Subcutaneous adipose tissue (tissue), 4 donors: ENCODE measurements around the gene RPL10A. TPM values are rescaled to one million over a fixed set of nuclear protein-coding genes. Genes with fewer than 3 reads are reported as not detected.

Source experiments
- total RNA-seq, 4 donors: library from RNA; depleted of rRNA; stranded (reverse); fragments of >200 nt; gene quantifications; one replicate each; pipeline ENCODE4 v1.1.0, GENCODE V29; 2016
- TF ChIP-seq, protein P1 (sequence below): fragments of 450-650 bp; IDR thresholded peaks from one replicate; pipeline ENCODE4 v1.5.1; 2016; ENCODE audit warnings: low read depth, mild to moderate bottlenecking, control low read depth, antibody characterized with exemption, moderate library complexity

RPL10A gene
- total RNA-seq, 4 donors from 2014 or later, result 985 to 1,194 (median 1,120) TPM

DNA sequence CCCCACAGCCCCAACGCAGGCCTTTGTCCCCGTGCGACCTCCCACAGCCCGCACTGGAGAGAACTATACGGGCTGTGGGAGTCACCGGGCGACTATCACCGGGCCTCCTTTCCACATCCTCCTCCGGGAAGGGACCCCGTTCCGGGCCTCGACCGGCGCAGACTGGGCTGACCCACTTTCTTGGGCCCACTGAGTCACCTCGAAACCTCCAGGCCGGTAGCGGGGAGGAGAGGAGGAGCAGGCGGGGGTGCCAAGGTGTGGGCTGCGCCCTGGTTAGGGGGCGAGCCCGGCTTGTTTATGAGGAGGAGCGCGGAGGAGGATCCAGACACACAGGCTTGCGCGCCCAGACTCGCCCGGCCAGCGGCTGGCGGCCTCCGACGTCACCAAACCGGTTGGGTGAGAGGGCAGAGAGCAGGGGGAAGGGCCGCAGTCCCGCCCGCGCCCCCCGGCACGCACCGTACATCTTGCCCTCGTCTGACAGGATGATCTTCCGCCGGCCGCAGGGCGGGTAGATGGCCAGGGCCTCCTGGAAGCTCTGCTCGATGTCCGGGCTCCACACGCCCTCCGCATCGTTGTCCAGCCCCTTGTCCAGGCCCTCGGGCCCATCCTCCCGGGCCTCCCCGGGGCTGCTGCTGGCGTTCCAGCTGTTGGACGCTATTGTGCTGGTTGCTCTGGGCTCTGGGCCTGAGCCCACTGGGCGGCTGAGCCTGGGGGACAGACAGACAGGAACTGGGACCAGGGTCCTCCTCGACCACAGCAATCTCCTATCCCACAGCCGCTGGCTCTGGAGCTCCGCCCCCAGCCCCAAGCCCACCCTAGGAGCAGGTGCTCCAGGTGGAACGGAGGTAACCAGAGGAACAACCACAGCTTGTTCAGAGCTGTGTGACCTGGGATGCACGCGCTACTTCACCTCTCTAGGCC is 18.1 kb downstream of the RPL10A start:
- TF ChIP-seq, protein P1, sequence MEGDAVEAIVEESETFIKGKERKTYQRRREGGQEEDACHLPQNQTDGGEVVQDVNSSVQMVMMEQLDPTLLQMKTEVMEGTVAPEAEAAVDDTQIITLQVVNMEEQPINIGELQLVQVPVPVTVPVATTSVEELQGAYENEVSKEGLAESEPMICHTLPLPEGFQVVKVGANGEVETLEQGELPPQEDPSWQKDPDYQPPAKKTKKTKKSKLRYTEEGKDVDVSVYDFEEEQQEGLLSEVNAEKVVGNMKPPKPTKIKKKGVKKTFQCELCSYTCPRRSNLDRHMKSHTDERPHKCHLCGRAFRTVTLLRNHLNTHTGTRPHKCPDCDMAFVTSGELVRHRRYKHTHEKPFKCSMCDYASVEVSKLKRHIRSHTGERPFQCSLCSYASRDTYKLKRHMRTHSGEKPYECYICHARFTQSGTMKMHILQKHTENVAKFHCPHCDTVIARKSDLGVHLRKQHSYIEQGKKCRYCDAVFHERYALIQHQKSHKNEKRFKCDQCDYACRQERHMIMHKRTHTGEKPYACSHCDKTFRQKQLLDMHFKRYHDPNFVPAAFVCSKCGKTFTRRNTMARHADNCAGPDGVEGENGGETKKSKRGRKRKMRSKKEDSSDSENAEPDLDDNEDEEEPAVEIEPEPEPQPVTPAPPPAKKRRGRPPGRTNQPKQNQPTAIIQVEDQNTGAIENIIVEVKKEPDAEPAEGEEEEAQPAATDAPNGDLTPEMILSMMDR, result no peak

DNA sequence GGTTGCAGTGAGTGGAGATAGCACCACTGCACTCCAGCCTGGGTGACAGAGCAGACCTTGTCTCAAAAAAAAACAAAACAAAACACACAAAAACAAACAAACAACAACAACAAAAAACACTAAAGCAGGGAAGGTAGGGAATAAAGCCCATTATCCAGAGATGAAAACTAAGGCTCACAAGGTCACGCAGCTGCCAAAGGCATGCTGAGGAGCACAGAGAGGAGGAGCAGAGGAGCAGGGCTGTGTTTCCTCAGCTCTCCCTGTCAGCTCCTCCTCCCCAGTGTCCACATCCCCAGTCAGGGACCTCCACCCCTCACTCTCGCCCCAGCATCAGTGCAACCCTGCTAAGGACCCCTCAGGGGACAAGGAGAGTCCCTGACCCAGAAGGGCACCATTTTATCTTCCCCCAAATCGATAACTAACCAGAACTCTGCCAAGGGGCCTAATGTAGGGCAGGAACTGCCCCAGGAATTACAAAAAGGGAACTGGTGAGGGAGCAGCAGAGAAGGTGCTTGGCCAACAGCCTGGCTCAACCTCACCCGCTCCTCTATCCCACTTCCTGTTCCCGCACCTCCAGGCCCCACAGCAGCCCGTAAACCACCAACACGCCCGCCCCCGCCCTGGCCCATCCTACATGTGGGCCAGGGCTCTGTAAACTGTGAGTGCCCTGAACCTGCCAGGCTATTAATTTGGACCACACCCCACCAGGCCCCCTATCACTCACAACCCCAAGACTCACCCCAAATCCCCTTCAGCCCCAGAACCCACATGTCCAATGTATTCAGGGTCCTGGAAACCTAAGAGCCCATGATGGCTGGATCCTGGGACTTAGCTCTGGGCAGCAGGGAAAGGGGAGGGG is 19.7 kb downstream of the RPL10A start:
- TF ChIP-seq, protein P1, result no peak

DNA sequence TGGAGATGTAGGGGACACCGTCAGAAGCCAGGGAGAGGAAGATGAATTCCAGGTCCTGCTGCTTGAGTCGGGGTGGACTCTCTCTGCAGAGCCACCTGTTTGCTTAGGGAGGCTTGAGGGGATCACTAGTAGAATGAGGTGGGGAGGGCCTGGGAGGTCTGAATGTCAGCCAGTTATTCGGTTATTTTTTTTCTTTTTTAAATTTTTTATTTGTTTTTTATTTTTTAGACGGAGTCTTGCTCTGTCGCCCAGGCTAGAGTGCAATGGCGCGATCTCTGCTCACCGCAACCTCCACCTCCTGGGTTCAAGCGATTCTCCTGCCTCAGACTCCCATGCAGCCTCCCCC is 20.3 kb downstream of the RPL10A start:
- TF ChIP-seq, protein P1, result no peak

DNA sequence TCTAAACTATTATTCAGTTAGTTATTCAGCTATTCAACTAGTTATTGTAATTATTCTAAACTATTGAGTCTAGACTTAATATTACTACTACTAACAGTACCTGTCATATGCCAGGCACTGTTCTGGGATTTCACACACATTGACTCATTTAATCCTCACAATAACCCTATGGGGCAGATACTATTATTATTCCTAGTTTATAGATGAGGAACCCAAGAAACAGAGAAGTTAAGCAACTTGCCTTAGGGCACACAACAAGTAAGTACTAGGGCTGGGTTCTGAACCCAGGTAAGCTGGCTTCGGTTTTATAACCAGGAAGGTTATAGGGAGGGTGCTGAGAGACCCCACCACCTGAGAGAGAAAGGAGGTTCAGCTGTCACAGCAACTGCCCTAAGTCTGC is 20.9 kb downstream of the RPL10A start:
- TF ChIP-seq, protein P1, result no peak

DNA sequence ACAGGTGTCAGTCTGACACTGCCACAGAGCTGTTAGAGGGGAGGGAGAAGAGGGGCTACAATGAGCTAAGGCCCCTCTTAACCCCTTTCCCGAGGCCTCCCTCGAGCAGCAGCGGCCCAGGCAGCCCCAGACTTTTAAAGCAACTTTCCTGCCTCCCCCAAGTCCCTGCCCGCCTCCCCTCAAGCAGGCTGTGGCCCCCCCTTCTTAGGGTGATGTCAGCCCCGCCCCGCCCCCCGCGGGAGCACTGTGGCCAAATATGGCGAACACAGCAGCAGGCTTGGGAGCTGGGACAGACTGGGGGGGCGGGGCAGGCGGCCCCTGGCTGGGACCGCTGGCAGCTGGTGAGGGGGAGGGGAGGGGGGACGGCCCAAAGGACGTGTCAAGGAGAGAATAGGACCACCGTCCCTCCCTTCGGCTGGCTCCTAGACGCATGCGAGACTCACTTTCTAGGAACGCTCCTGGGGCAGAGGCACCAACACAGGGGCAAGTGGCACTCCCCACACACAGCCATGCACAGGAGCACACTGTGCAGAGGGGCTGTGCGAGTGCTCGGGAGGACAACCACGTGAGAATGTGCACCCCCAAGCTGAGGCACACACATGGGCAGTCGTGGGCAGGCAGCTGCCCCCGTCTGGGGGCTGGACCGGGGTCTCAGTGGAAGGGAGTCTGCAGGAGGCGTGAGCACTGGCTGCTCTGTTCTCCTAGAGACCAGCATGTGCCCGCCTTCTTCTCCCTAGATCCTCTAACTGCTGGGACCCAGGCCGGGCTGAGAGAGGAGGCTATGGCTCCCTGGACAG is 22.0 kb downstream of the RPL10A start:
- TF ChIP-seq, protein P1, result no peak

DNA sequence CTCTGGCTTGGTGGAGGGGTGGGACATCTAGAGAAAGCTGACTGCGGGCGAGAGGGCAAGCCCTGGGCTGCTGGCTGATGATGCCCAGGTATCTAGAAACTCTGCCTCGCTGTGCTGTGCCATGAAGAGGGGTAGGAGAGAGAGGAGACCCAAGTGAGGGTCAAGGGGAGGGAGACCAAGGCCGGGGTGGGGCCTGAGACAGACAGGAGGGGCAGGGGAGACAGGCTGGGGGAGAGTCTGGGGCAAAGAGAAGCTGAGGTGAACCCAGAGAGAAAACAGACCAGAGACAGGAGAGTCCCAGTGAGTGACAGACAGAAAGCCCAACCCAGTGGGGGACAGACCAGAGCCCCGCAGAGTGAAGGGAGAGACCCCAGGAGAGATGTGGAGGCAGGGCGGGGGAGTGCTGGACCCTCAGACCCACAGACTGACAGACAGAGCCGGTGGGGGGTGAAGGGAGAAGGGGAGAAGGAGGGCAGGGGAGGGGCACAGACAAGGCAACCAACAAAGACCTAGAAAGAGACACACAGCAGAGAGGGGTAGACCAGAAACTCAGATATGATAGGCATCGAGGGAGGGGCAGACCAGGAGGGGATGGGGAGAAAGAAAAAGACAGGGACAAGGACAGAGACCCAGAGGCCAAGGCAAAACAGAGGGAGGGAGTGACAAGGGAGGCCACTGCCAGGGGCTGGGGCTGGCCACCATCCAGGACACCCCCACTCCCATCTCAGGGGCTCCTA is 22.8 kb downstream of the RPL10A start:
- TF ChIP-seq, protein P1, result no peak
